Adrenal gland (tissue), 12 donors: ENCODE measurements around the gene PDGFD. TPM values are rescaled to one million over a fixed set of nuclear protein-coding genes. Genes with fewer than 3 reads are reported as not detected.
A peak's percentile ranks its signal among the peaks of the same experiment; 100 is the strongest.

Source experiments
- DNase-seq, 7 donors: peaks; one replicate each; pipeline ENCODE4 v3.0.0-alpha.2; 2019 to 2020
- H3K27ac ChIP-seq, 5 donors: fragments of 200-600 bp; sonication (generic) in 4 of 5; 1 replicate in 3 of 5; 2 replicates in 2 of 5; pipeline versions ENCODE4 v1.5.1 to v1.8.0; 2016 to 2020; ENCODE audit warnings: mild to moderate bottlenecking in 1 of 5
- H3K27me3 ChIP-seq: fragments of 200-600 bp; 2 replicates; pipeline ENCODE4 v1.8.0; 2021
- H3K36me3 ChIP-seq, 2 donors: fragments of 200-600 bp; replicated peaks in 1 of 2; 1 replicate in 1 of 2; 2 replicates in 1 of 2; pipeline versions ENCODE4 v1.5.1 to v1.8.0; 2018 to 2022
- H3K4me1 ChIP-seq, 2 donors: fragments of 200-600 bp; replicated peaks in 1 of 2; 1 replicate in 1 of 2; 2 replicates in 1 of 2; pipeline versions ENCODE4 v1.5.1 to v1.8.0; 2018 to 2021
- H3K4me3 ChIP-seq, 4 donors: fragments of 200-600 bp; sonication (generic) in 3 of 4; one replicate each; pipeline ENCODE4 v1.5.1; 2016 to 2018
- H3K9me3 ChIP-seq, 3 donors: fragments of 200-600 bp; sonication (generic) in 1 of 3; replicated peaks in 1 of 3; 1 replicate in 2 of 3; 2 replicates in 1 of 3; pipeline versions ENCODE4 v1.5.1 to v1.8.0; 2016 to 2021
- CTCF ChIP-seq, 6 experiments: fragments of 450-650 bp in 4 of 6; fragments of 200-600 bp in 2 of 6; sonication (generic) in 1 of 6; IDR thresholded peaks; 1 replicate in 5 of 6; 2 replicates in 1 of 6; pipeline versions ENCODE4 v1.5.1 to v1.8.0; 2016 to 2021; ENCODE audit warnings: antibody characterized with exemption in 6 of 6, mild to moderate bottlenecking in 2 of 6, moderate library complexity in 1 of 6
- POLR2A ChIP-seq, 2 donors: fragments of 450-650 bp; IDR thresholded peaks; one replicate each; pipeline ENCODE4 v1.6.1; 2017; ENCODE audit warnings: antibody characterized with exemption in 2 of 2, mild to moderate bottlenecking in 2 of 2, moderate library complexity in 1 of 2
- WGBS, 4 donors: extraction: QIAGEN DNeasy Blood & Tissue Kit in 2 of 4; methylation state at CpG; one replicate each; pipeline versions ENCODE4 v1.1.5 to v1.1.7; 2013 to 2017; 5-methylcytosine and 5-hydroxymethylcytosine counted together
- intact Hi-C, 2 donors: fragments of 100-400 bp; cut with DNase I; formaldehyde crosslinking; loops; one replicate each; pipeline versions ENCODE4 v1.14.1 to v1.15.0; 2022 to 2023
- polyA plus RNA-seq, 3 donors: library from polyadenylated mRNA; stranded (reverse); fragments of 200-250 nt in 2 of 3; fragments of 350-450 nt in 1 of 3; fragmentation: Illumina TruSeq in 1 of 3; extraction: RNeasy Lipid Tissue Mini Kit (QIAGEN cat#74804) in 1 of 3; gene quantifications; one replicate each; pipeline ENCODE4 v1.2.3, GENCODE V29; 2013 to 2014
- total RNA-seq, 9 donors: library from RNA; depleted of rRNA in 4 of 9; stranded (reverse); fragments of >200 nt in 4 of 9; fragments of 120-200 nt in 1 of 9; fragmentation: NEBNext Ultra II Directional in 1 of 9; extraction: Animal tissue kit (Norgen Biotek cat#: 25700) in 1 of 9; gene quantifications; one replicate each; pipeline versions ENCODE4 v1.1.0 to v1.2.4, GENCODE V29; 2013 to 2023
- donor health status: healthy with polysubstance abuse.
- donor health status: Bipolar disorder and iron deficiency.
- donor health status: DM: yes; HTN: yes; CAD: no.
- donor health status: DM: no; HTN: no; CAD: no.
- donor health status: DM: no; HTN: no; CAD: no.
- donor health status: DM: yes; HTN: yes; CAD: no.

PDGFD gene
- total and polyA plus RNA-seq, 12 donors, result 42.7 to 297 (median 199) TPM

- no peaks in the 10 kb centered on the region for H3K36me3 ChIP-seq
- 83 to 91% (median 87%) methylated on average over 2 of the region's 2 CpGs for WGBS, 4 donors
- intact Hi-C loops, result no loop called here
- no peaks in the 10 kb centered on the region for H3K27me3 ChIP-seq
- no peaks in the 10 kb centered on the region for H3K9me3 ChIP-seq
- peaks cover 0 to 30% of the 10 kb centered on the region in 2 donors for H3K4me1 ChIP-seq
- H3K27ac ChIP-seq, result no peak overlapping the region
- no peak for DNase-seq
- TF ChIP-seq POLR2A (IDR thresholded peaks at IDR 0.05) (no peak), CTCF (IDR thresholded peaks at IDR 0.05) (no peak)
- no peak overlapping the region for H3K4me3 ChIP-seq
Observed at GRCh38 chr11:104122836-104123235, 41.1 kb downstream of the PDGFD start.

GRCh38 chr11:104122011-104122635 is 41.8 kb downstream of the PDGFD start:
- H3K4me3 ChIP-seq, result no peak overlapping the region
- intact Hi-C loops, result no loop called here
- DNase-seq, result no peak
- TF ChIP-seq POLR2A (IDR thresholded peaks at IDR 0.05) (no peak), CTCF (IDR thresholded peaks at IDR 0.05) (no peak)
- no peaks in the 10 kb centered on the region for H3K36me3 ChIP-seq
- H3K27ac ChIP-seq, result no peak overlapping the region
- peaks cover 0 to 30% of the 10 kb centered on the region in 2 donors for H3K4me1 ChIP-seq
- H3K27me3 ChIP-seq, result no peaks in the 10 kb centered on the region
- H3K9me3 ChIP-seq, result peaks cover 0 to 7% (median 0%) of the 10 kb centered on the region in 3 donors

- no peaks in the 10 kb centered on the region for H3K27me3 ChIP-seq
- DNase-seq, result no peak
- 71 to 83% (median 73%) methylated on average over 4 of the region's 4 CpGs for WGBS, 4 donors
- peak overlapping the region in 1 of 5 donors; percentile 38 for H3K27ac ChIP-seq
- peaks cover 0 to 30% of the 10 kb centered on the region in 2 donors for H3K4me1 ChIP-seq
- H3K9me3 ChIP-seq, result peaks cover 0 to 8% (median 0%) of the 10 kb centered on the region in 3 donors
- H3K36me3 ChIP-seq, result no peaks in the 10 kb centered on the region
- intact Hi-C loops, result no loop called here
- H3K4me3 ChIP-seq, result no peak overlapping the region
- TF ChIP-seq POLR2A (IDR thresholded peaks at IDR 0.05) (no peak), CTCF (IDR thresholded peaks at IDR 0.05) (peak in 1 of 6 experiments; percentile 9)
Observed at GRCh38 chr11:104120493-104121137, 43.3 kb downstream of the PDGFD start.

GRCh38 chr11:104118105-104118744 is 45.7 kb downstream of the PDGFD start:
- Histone ChIP-seq H3K4me3 (no peak overlapping the region), H3K27me3 (no peaks in the 10 kb centered on the region), H3K9me3 (peaks cover 0 to 8% (median 0%) of the 10 kb centered on the region in 3 donors), H3K27ac (no peak overlapping the region), H3K36me3 (no peaks in the 10 kb centered on the region), H3K4me1 (peaks cover 0 to 15% of the 10 kb centered on the region in 2 donors)
- TF ChIP-seq POLR2A (IDR thresholded peaks at IDR 0.05) (no peak), CTCF (IDR thresholded peaks at IDR 0.05) (no peak)
- WGBS, 4 donors, result 88 to 100% (median 97%) methylated on average over 1 of the region's 1 CpG
- no peak for DNase-seq
- intact Hi-C loops, result no loop called here
